GM18505 (cell line): Measurements from ENCODE around the gene COX10.
"Not testable (repeated sequence)": the region's sequence is repeated elsewhere in the genome, so short reads cannot be mapped to it uniquely, and the experiment has no call there.

ENCODE experiments used
- ATAC-seq: cut with Tn5 transposase; IDR thresholded peaks from one replicate; pipeline ENCODE4 v1.9.1; 2021; ENCODE audit not compliant: unreplicated experiment
- POLR2A ChIP-seq: IDR thresholded peaks from 4 replicates; pipeline ENCODE4 v1.6.1; 2011; ENCODE audit warnings: borderline replicate concordance; ENCODE audit not compliant: insufficient read depth, insufficient read length; ENCODE audit errors: extremely low read depth

COX10 gene

DNA sequence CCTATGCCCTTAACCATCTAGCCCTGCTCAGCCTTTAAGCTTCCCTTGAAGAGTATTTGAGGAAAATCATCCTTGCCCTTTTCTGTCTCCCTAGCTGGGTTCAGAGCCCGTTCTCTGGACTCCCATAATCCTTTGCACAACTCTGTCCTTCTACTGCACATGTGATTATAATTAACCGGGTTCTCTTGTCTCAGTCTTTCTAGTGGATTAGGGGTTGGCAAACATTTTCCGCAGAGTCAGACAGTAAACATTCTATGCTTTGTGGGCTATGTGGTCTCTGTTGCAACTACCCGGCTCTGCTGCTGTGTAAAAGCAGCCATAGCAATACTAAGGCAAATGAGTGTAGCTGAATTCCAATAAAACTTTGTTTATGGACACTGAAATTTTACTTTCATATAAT lies 87.4 kb downstream of the COX10 start:
- ATAC-seq, result no peak
- no peak for TF ChIP-seq POLR2A

GRCh38 chr17:14157822-14158221 lies 88.5 kb downstream of the COX10 start:
- ATAC-seq, result no peak
- no peak for TF ChIP-seq POLR2A

DNA sequence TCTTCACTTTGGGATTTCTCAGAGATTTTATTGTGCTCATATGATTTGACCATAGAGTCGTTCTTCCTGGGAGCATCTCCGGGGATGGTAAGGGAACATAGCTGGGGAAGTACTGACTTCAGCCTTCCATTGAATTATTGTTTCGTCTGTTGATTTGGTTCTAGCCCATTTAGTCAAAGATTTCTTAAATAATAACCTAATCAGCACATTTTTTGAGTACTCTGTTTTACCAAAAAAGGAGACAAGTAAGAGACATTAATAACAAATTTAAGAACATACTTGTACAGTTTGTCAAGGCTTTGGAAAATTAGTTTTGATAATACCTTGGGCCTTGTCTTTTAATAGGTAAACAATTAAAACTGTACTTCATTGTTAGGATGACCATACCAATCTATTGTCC lies 89.4 kb downstream of the COX10 start:
- no peak for TF ChIP-seq POLR2A
- ATAC-seq, result no peak

DNA sequence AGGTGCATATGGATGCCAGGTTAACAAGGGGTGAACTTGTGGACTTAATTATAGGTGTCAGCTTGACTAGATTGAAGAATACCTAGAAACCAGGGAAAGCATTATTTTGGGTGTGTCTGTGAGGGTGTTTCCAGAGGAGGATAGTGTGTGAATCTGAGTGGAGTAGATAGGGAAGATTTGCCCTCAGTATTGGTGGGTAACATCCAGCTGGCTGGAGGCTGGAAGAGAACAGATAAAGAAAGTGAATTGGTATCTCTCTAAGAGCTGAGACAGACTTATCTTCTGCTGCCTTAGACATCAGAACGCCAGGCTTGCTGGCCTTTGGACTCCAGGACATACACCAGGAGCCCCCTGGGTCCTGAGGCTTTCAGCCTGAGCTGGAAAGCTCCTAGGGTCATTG lies 92.1 kb downstream of the COX10 start:
- TF ChIP-seq POLR2A, result no peak
- no peak for ATAC-seq

DNA sequence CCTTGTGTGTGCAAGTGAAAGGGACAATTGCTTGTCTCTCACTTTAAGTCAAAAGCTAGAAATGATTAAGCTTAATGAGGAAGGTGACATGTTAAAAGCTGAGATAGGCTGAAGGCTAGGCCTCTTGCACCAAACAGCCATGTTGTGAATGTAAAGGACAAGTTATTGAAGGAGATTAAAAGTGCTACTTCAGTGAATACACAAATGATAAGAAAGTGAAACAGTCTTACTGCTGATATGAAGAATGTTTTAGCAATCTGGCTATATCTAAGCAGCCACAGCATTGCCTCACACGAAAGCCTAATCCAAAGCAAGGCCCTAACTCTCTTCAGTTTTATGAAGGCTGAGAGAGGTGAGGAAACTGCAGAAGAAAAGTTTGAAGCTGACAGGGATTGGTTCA lies 96.3 kb downstream of the COX10 start:
- ATAC-seq, result no peak
- no peak for TF ChIP-seq POLR2A

DNA sequence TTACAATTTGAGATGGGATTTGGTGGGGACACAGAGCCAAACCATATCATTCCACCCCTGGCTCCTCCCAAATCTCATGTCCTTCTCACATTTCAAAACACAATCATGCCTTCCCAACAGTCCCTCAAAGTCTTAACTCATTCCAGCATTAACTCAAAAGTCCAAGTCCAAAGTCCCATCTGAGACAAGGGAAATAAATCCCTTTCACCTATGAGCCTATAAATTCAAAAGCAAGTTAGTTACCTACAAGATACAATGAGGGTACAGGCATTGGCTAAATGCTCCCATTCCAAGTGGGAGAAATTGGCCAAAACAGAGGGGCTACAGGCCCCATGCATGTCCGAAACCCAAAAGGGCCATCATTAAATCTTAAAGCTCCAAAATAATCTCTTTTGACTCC lies 98.5 kb downstream of the COX10 start:
- not testable (repeated sequence) for ATAC-seq

GRCh38 chr17:14168582-14168981 lies 99.3 kb downstream of the COX10 start:
- no peak for ATAC-seq
- no peak for TF ChIP-seq POLR2A

DNA sequence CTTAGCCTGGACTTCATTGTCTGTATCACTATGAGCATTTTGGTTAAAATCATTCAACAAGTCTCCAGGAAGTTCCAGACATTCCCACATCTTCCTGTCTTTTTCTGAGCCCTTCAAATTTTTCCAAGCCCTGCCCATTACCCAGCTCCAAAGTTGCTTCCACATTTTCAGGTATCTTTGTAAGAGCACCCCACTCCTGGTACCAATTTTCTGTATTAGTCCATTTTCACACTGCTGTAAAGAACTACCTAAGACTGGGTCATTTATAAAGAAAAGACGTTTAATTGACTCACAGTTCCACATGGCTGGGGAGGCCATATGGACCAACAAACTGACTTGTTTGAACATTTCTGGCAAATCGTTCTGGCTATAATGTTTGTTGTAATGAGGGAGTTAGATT lies 100.0 kb downstream of the COX10 start:
- no peak for ATAC-seq
- TF ChIP-seq POLR2A, result no peak

- no peak for TF ChIP-seq POLR2A
- no peak for ATAC-seq
Observed at GRCh38 chr17:14169901-14170300, 100.6 kb downstream of the COX10 start.

- ATAC-seq, result not testable (repeated sequence)
Observed at GRCh38 chr17:14176989-14177388, 107.7 kb downstream of the COX10 start.

GRCh38 chr17:14177801-14178200 lies 108.5 kb downstream of the COX10 start:
- ATAC-seq, result not testable (repeated sequence)

DNA sequence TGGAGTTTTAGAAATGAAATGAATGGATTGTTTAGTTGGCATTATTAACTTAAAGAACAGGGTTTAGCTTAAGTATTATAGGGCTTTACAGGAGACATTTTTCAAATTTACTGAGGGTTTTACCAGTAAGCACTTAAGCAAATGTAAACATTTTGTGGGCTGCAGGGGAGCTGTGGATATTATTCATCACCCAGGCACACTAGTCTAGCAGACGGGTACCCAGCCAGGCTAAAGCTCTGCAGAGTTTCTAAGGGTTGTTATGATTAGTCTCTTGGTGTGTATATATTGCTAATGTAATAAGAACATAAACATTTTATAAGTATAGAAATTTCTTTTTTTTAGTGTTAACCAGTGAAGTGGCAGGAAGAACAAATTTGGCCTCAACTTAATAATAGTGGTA lies 110.6 kb downstream of the COX10 start:
- not testable (repeated sequence) for ATAC-seq

GRCh38 chr17:14182084-14182483 lies 112.8 kb downstream of the COX10 start:
- not testable (repeated sequence) for ATAC-seq

DNA sequence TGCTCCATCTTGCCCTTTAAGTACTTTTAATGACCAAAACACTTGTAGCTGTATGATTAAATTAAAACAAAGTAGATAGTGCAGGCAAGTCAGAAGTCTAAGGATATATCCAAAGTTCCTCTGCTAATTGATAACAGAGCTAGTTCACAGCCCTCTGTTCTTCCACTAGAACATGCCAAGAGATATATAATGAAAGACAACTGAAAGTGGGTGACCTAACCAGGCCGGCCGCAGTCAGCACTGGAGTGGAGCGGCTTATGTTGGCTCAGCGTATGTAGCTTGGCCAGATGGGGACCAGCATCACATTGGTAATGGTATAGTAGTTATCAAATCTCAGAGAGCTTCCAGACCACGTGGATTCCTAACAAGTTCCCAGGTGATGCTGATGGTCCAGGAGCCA lies 115.2 kb downstream of the COX10 start:
- not testable (repeated sequence) for ATAC-seq

- not testable (repeated sequence) for ATAC-seq
Observed at GRCh38 chr17:14186443-14186842, 117.1 kb downstream of the COX10 start.

GRCh38 chr17:14190774-14191173 lies 121.5 kb downstream of the COX10 start:
- ATAC-seq, result not testable (repeated sequence)

DNA sequence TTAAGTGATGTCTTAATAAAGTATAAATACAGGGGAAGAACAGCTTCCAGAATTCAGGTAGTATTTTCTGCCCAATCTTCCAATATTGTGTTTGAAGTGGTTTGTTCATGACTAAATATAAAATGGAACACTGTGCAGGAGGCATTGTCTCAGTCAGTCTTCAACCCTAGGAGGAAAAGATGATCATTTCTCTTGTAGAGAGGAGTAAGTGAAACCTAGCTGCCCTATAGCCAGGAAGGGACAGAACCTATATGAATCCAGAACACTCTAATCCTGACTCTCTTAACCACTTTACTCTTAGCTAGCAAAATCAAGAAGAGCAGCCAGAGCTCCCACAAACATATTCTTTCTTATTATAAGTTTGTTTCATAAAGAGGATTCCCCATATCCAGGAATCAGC lies 122.2 kb downstream of the COX10 start:
- not testable (repeated sequence) for ATAC-seq

GRCh38 chr17:14192039-14192438 lies 122.7 kb downstream of the COX10 start:
- ATAC-seq, result not testable (repeated sequence)

- ATAC-seq, result not testable (repeated sequence)
Observed at GRCh38 chr17:14192636-14193344, 123.5 kb downstream of the COX10 start.
